Activated effector memory CD4-positive, alpha-beta T cell treated with anti-CD3 and anti-CD28 coated beads, Interleukin-2, amount 50 U/mL, for 16 hours (primary cell): ENCODE data around the gene GPR179.

Source experiments
- DNase-seq: peaks from one replicate; pipeline ENCODE4 v3.0.0-alpha.2; 2020

Gene GPR179

GRCh38 chr17:38343608-38344419 is at the start of gene GPR179:
GPR179 (minus strand) TSS chr17:38343956; CDS start chr17:38343789, 167 bp downstream.
- no peak for DNase-seq

GRCh38 chr17:38379448-38379847 is 35.7 kb upstream of the GPR179 start:
- no peak for DNase-seq

GRCh38 chr17:38369124-38369886 is 25.5 kb upstream of the GPR179 start:
- DNase-seq, result no peak

- no peak for DNase-seq
Measured at GRCh38 chr17:38364741-38365140, 21.0 kb upstream of the GPR179 start.

- no peak for DNase-seq
Measured at GRCh38 chr17:38363016-38363415, 19.3 kb upstream of the GPR179 start.

GRCh38 chr17:38361694-38362465 is 18.1 kb upstream of the GPR179 start:
- no peak for DNase-seq

- DNase-seq, result no peak
Measured at GRCh38 chr17:38358586-38359513, 15.1 kb upstream of the GPR179 start.

GRCh38 chr17:38357486-38358123 is 13.8 kb upstream of the GPR179 start:
- DNase-seq, result no peak

GRCh38 chr17:38355251-38355650 is 11.5 kb upstream of the GPR179 start:
- DNase-seq, result no peak

- no peak for DNase-seq
Measured at GRCh38 chr17:38354466-38354865, 10.7 kb upstream of the GPR179 start.

- no peak for DNase-seq
Measured at GRCh38 chr17:38353668-38354067, 9.9 kb upstream of the GPR179 start.

- DNase-seq, result no peak
Measured at GRCh38 chr17:38353086-38353604, 9.4 kb upstream of the GPR179 start.

- peak; percentile 67 for DNase-seq
Measured at GRCh38 chr17:38352245-38353085, 8.7 kb upstream of the GPR179 start.

- DNase-seq, result peak; percentile 97
Measured at GRCh38 chr17:38351412-38352222, 7.9 kb upstream of the GPR179 start, which contains the start of gene SOCS7. SOCS7 (plus strand) TSS chr17:38351844; CDS start chr17:38352053, 209 bp downstream.

GRCh38 chr17:38350035-38350434 is 6.3 kb upstream of the GPR179 start:
- peak; percentile 28 for DNase-seq

GRCh38 chr17:38349097-38349730 is 5.5 kb upstream of the GPR179 start:
- peak; percentile 93 for DNase-seq

GRCh38 chr17:38345743-38346142 is 2.0 kb upstream of the GPR179 start:
- no peak for DNase-seq

GRCh38 chr17:38344420-38344745 is 627 bp upstream of the GPR179 start:
- DNase-seq, result no peak
